ENCODE data around the gene ATAD1.

DNA sequence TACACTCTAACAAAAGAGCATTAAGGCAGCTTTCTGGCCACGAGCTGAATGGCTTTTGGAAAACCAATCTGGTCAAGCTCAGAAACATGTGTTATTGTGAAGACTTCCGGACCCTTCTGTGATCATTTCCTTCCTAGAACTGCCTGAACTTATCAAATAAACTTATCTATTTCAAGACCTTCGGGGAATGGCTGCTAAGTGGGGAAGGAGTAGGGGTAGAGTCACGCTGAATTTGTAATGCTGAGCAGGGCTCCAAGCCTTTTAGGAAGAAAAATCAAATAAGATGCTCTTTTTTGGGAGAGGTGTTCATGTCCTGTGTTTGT is 101.7 kb downstream of the ATAD1 start:
- TF ChIP-seq POLR2AphosphoS5 (IDR thresholded peaks at IDR 0.05): no peak
- TF ChIP-seq, protein P1, sequence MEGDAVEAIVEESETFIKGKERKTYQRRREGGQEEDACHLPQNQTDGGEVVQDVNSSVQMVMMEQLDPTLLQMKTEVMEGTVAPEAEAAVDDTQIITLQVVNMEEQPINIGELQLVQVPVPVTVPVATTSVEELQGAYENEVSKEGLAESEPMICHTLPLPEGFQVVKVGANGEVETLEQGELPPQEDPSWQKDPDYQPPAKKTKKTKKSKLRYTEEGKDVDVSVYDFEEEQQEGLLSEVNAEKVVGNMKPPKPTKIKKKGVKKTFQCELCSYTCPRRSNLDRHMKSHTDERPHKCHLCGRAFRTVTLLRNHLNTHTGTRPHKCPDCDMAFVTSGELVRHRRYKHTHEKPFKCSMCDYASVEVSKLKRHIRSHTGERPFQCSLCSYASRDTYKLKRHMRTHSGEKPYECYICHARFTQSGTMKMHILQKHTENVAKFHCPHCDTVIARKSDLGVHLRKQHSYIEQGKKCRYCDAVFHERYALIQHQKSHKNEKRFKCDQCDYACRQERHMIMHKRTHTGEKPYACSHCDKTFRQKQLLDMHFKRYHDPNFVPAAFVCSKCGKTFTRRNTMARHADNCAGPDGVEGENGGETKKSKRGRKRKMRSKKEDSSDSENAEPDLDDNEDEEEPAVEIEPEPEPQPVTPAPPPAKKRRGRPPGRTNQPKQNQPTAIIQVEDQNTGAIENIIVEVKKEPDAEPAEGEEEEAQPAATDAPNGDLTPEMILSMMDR (IDR thresholded peaks at IDR 0.05): no peak
